OCI-LY7 (cell line): ENCODE measurements around the gene STIL. TPM values are rescaled to one million over a fixed set of nuclear protein-coding genes. Genes with fewer than 3 reads are reported as not detected.

Experiments
- BruUV-seq: library from RNA; stranded (reverse); fragments of 400-500 nt; replicated peaks from 2 replicates; lab custom pipeline; 2021; lab: Mats Ljungman, UMichigan
- CTCF ChIA-PET: fragments of 300-600 bp; sonication (Branson Sonifier 250); formaldehyde crosslinking; loops from one replicate; lab custom pipeline; 2022; ENCODE audit warnings: antibody characterized with exemption; ENCODE audit not compliant: unreplicated experiment; lab: Charles Lee
- POLR2A ChIA-PET: fragments of 300-600 bp; sonication (Branson Sonifier 250); formaldehyde crosslinking; loops from one replicate; lab custom pipeline; 2022; ENCODE audit warnings: antibody characterized with exemption; lab: Charles Lee
- DNase-seq: peaks from one replicate; pipeline ENCODE4 v3.0.0-alpha.2; 2015; ENCODE audit warnings: low spot score
- H2AFZ ChIP-seq: fragments of 200-600 bp; sonication (generic), shearing (Covaris generic); 2 replicates; pipeline ENCODE4 v1.6.1; 2014; ENCODE audit warnings: mild to moderate bottlenecking, antibody characterized with exemption, low read length, moderate library complexity
- H3K27ac ChIP-seq: fragments of 200-600 bp; sonication (generic); 2 replicates; pipeline ENCODE4 v1.5.1; 2014; ENCODE audit warnings: mixed run types, low read depth, mild to moderate bottlenecking, moderate library complexity, low read length, inconsistent platforms; ENCODE audit not compliant: poor library complexity, severe bottlenecking
- H3K36me3 ChIP-seq: fragments of 200-600 bp; sonication (generic); 2 replicates; pipeline ENCODE4 v1.6.1; 2014; ENCODE audit warnings: mild to moderate bottlenecking, antibody characterized with exemption, low read length, moderate library complexity, mixed read lengths; ENCODE audit not compliant: insufficient read depth
- H3K4me1 ChIP-seq: fragments of 200-600 bp; sonication (generic); 2 replicates; pipeline ENCODE4 v1.5.1; 2014; ENCODE audit warnings: mild to moderate bottlenecking, low read length; ENCODE audit not compliant: insufficient read depth, poor library complexity, severe bottlenecking
- H3K4me2 ChIP-seq: fragments of 200-600 bp; sonication (generic); 2 replicates; pipeline ENCODE4 v1.6.1; 2014; ENCODE audit warnings: mild to moderate bottlenecking, low read length
- H3K4me3 ChIP-seq: fragments of 200-600 bp; sonication (generic); 2 replicates; pipeline ENCODE4 v1.5.1; 2014; ENCODE audit warnings: mild to moderate bottlenecking, low read depth, low read length; ENCODE audit not compliant: poor library complexity, severe bottlenecking
- H3K79me2 ChIP-seq: fragments of 200-600 bp; sonication (generic); 2 replicates; pipeline ENCODE4 v1.6.1; 2016; ENCODE audit warnings: low read depth, mild to moderate bottlenecking, low read length, moderate library complexity, mixed read lengths; ENCODE audit not compliant: insufficient read depth
- H3K9me2 ChIP-seq: fragments of 200-600 bp; sonication (generic); 2 replicates; pipeline ENCODE4 v1.6.1; 2016; ENCODE audit warnings: mild to moderate bottlenecking, low read length, mixed read lengths; ENCODE audit not compliant: insufficient read depth
- H3K9me3 ChIP-seq: fragments of 200-600 bp; sonication (generic); 2 replicates; pipeline ENCODE4 v1.6.1; 2014; ENCODE audit warnings: mild to moderate bottlenecking, mixed run types, low read length, mixed read lengths
- H4K20me1 ChIP-seq: fragments of 200-600 bp; sonication (generic); 2 replicates; pipeline ENCODE4 v1.6.1; 2014; ENCODE audit warnings: mild to moderate bottlenecking, antibody characterized with exemption, low read length, moderate library complexity, mixed read lengths; ENCODE audit not compliant: insufficient read depth
- CTCF ChIP-seq: fragments of 200-600 bp; sonication (generic); conservative IDR thresholded peaks from 2 replicates; pipeline ENCODE4 v1.5.1; 2014; ENCODE audit warnings: mild to moderate bottlenecking, antibody characterized with exemption, low read length, moderate library complexity, mixed read lengths
- EZH2phosphoT487 ChIP-seq: fragments of 200-600 bp; sonication (generic); IDR thresholded peaks from 2 replicates; pipeline ENCODE4 v1.6.1; 2018; ENCODE audit warnings: low read depth, borderline replicate concordance, mild to moderate bottlenecking, mixed run types, antibody characterized with exemption, low read length, moderate library complexity, mixed read lengths
- intact Hi-C: fragments of 100-400 bp; cut with micrococcal nuclease; formaldehyde crosslinking; loops from one replicate; pipeline ENCODE4 v1.10.0; 2022; ENCODE audit not compliant: unreplicated experiment
- total RNA-seq, 2 experiments: library from RNA; depleted of rRNA in 1 of 2; stranded (reverse); fragments of >200 nt in 1 of 2; shearing (Covaris generic) in 1 of 2; gene quantifications; 2 replicates each; pipeline ENCODE4 v1.2.3, GENCODE V29; 2014 to 2022

Gene STIL
- total RNA-seq, 2 experiments from 2014 or later: 46.6 to 60.0 TPM

- Histone ChIP-seq H3K79me2 (no peaks in the 10 kb centered on the region), H4K20me1 (no peaks in the 10 kb centered on the region), H3K4me2 (no peak overlapping the region), H3K9me3 (no peaks in the 10 kb centered on the region), H3K27ac (no peak overlapping the region), H3K36me3 (no peaks in the 10 kb centered on the region), H3K9me2 (no peaks in the 10 kb centered on the region), H3K4me3 (no peak overlapping the region), H3K4me1 (no peaks in the 10 kb centered on the region), H2AFZ (no peak overlapping the region)
- no peak for DNase-seq
- ChIA-PET POLR2A (no interaction called here), CTCF (no interaction called here)
- TF ChIP-seq EZH2phosphoT487: no peak
- no peak for TF ChIP-seq CTCF
- no TSS peak for BruUV-seq
- intact Hi-C loops: no loop called here
Observed at GRCh38 chr1:47215713-47216112, 98.2 kb downstream of the STIL start.

GRCh38 chr1:47214549-47214948 is 99.4 kb downstream of the STIL start:
- no peak for DNase-seq
- Histone ChIP-seq H2AFZ (no peak overlapping the region), H3K9me3 (no peaks in the 10 kb centered on the region), H3K4me3 (no peak overlapping the region), H3K4me1 (no peaks in the 10 kb centered on the region), H4K20me1 (no peaks in the 10 kb centered on the region), H3K4me2 (no peak overlapping the region), H3K79me2 (no peaks in the 10 kb centered on the region), H3K36me3 (no peaks in the 10 kb centered on the region), H3K9me2 (no peaks in the 10 kb centered on the region), H3K27ac (no peak overlapping the region)
- POLR2A ChIA-PET: no interaction called here
- no peak for TF ChIP-seq EZH2phosphoT487
- no peak for TF ChIP-seq CTCF
- no TSS peak for BruUV-seq
- intact Hi-C loops: no loop called here
- CTCF ChIA-PET: no interaction called here

GRCh38 chr1:47213230-47213963 is 100.5 kb downstream of the STIL start:
- H2AFZ ChIP-seq: no peak overlapping the region
- H3K4me3 ChIP-seq: no peak overlapping the region
- H3K9me3 ChIP-seq: no peaks in the 10 kb centered on the region
- no peaks in the 10 kb centered on the region for H3K36me3 ChIP-seq
- H3K4me1 ChIP-seq: no peaks in the 10 kb centered on the region
- DNase-seq: no peak
- POLR2A ChIA-PET: no interaction called here
- H3K4me2 ChIP-seq: no peak overlapping the region
- no TSS peak for BruUV-seq
- intact Hi-C loops: no loop called here
- H3K79me2 ChIP-seq: no peaks in the 10 kb centered on the region
- H3K27ac ChIP-seq: no peak overlapping the region
- H4K20me1 ChIP-seq: no peaks in the 10 kb centered on the region
- CTCF ChIA-PET: interaction anchor here (0.6 kb wide), 1 partner anchor 178 kb away, joined by 3 read pairs; no protein-coding TSS in a partner anchor
- H3K9me2 ChIP-seq: no peaks in the 10 kb centered on the region
- no peak for TF ChIP-seq EZH2phosphoT487
